HFFc6 (cell line): ENCODE measurements around the gene GHR. TPM values are rescaled to one million over a fixed set of nuclear protein-coding genes. Genes with fewer than 3 reads are reported as not detected.

Experiments used
- DNase-seq: peaks from one replicate; pipeline ENCODE4 v3.0.0-alpha.2; 2018
- H3K27ac Mint-ChIP-seq: 2 replicates; pipeline ENCODE4 v1.8.0; 2020; ENCODE audit warnings: mild to moderate bottlenecking, mixed read lengths
- H3K27me3 Mint-ChIP-seq: 2 replicates; pipeline ENCODE4 v1.8.0; 2021; ENCODE audit warnings: mild to moderate bottlenecking, moderate library complexity, mixed read lengths; ENCODE audit not compliant: insufficient read depth
- H3K36me3 Mint-ChIP-seq: 2 replicates; pipeline ENCODE4 v1.8.0; 2021; ENCODE audit warnings: low read depth, mixed read lengths
- H3K4me1 Mint-ChIP-seq: 2 replicates; pipeline ENCODE4 v1.8.0; 2020; ENCODE audit warnings: low read depth, mixed read lengths
- H3K4me3 Mint-ChIP-seq: 2 replicates; pipeline ENCODE4 v1.8.0; 2020; ENCODE audit warnings: mild to moderate bottlenecking, moderate library complexity, mixed read lengths
- H3K9me3 Mint-ChIP-seq: 2 replicates; pipeline ENCODE4 v1.8.0; 2020; ENCODE audit warnings: mild to moderate bottlenecking, mixed read lengths
- total RNA-seq, 6 experiments: library from RNA; stranded (reverse); fragmentation: NEBNext Ultra II Directional; extraction: Animal tissue kit (Norgen Biotek cat#: 25700); gene quantifications; 2 replicates in 1 of 6; 3 replicates in 5 of 6; pipeline ENCODE4 v1.2.3, GENCODE V29; 2021
- TF ChIP-seq, protein P1 (sequence below): fragments of 200-600 bp; sonication (generic); IDR thresholded peaks from 2 replicates; pipeline ENCODE4 v1.5.0; 2021; ENCODE audit warnings: antibody characterized with exemption, mild to moderate bottlenecking

GHR gene
- total RNA-seq, 6 experiments from 2014 or later = 1.3 to 2.1 (median 1.6) TPM

DNA sequence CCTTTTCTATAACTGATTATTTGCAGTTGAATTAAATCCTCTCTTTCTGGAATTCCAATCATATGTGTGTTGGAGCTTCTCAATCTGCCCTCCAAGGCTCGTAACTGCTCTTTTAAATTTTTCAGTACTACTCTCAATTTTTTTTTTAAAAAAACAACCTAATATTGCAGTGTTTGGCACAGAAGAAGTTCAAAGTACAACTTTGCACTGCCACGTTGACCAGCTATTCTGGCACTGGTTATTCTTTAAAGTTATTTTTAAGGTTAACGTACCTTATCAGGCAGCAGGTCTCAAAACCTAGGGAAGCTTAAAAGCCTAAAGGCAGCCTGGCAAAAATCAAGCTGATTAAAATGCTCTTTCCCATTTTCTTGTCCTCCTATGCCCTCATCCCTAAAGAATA lies 120.5 kb downstream of the GHR start:
- Mint-ChIP-seq H3K27me3 (no peaks in the 10 kb centered on the region), H3K27ac (no peak overlapping the region), H3K4me3 (no peak overlapping the region), H3K9me3 (peaks cover 28% of the 10 kb centered on the region), H3K36me3 (no peaks in the 10 kb centered on the region), H3K4me1 (no peaks in the 10 kb centered on the region)
- TF ChIP-seq, protein P1, sequence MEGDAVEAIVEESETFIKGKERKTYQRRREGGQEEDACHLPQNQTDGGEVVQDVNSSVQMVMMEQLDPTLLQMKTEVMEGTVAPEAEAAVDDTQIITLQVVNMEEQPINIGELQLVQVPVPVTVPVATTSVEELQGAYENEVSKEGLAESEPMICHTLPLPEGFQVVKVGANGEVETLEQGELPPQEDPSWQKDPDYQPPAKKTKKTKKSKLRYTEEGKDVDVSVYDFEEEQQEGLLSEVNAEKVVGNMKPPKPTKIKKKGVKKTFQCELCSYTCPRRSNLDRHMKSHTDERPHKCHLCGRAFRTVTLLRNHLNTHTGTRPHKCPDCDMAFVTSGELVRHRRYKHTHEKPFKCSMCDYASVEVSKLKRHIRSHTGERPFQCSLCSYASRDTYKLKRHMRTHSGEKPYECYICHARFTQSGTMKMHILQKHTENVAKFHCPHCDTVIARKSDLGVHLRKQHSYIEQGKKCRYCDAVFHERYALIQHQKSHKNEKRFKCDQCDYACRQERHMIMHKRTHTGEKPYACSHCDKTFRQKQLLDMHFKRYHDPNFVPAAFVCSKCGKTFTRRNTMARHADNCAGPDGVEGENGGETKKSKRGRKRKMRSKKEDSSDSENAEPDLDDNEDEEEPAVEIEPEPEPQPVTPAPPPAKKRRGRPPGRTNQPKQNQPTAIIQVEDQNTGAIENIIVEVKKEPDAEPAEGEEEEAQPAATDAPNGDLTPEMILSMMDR = no peak
- DNase-seq = no peak

- DNase-seq = no peak
- H3K27me3 Mint-ChIP-seq = no peaks in the 10 kb centered on the region
- no peak overlapping the region for H3K4me3 Mint-ChIP-seq
- TF ChIP-seq, protein P1 = no peak
- peaks cover 33% of the 10 kb centered on the region for H3K9me3 Mint-ChIP-seq
- no peaks in the 10 kb centered on the region; the same call in 1 of the 2 replicates for H3K36me3 Mint-ChIP-seq
- H3K4me1 Mint-ChIP-seq = no peaks in the 10 kb centered on the region
- no peak overlapping the region for H3K27ac Mint-ChIP-seq
These were observed 121.8 kb downstream of the GHR start for GRCh38 chr5:42545038-42545437.

DNA sequence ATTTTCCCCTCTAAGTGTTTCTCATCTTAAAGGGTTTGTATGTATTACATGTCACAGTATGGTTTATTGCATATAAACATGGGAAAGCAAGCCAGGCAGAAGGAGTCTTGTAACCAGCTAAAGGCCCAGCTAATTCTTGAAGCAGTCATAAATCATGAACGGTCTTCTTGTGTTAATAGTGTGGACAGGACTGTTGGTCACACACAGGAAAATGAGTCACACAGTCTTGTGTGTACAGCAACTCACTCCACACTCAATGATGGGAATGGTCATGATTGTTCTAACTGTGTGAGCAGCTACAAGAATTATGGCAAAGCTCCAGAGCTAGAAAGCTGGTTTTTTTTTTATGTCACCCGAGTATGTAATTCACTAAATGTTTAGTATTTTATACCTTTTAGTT lies 123.9 kb downstream of the GHR start:
- no peak overlapping the region for H3K27ac Mint-ChIP-seq
- DNase-seq = no peak
- TF ChIP-seq, protein P1 = no peak

DNA sequence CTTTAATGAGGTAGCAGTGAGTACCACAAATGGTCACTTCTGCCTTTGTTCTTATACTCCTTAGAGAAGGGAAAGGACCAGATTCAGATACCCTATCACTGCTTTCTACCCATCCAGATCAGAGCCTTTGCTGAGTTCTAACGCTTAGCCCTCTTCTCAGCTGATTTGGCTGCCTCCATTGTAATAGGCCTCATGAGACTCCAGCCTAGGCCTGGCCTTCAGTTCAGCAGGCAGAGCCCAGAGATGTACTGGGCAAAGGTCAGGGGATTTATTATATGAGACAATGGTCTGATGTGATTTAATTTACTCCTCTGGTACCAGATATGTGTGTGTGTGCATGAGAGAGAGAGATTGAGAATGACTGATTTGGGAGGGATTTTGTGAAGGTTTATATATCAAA lies 124.7 kb downstream of the GHR start:
- Mint-ChIP-seq H3K4me3 (no peak overlapping the region), H3K9me3 (peaks cover 38% of the 10 kb centered on the region), H3K27ac (no peak overlapping the region), H3K36me3 (no peaks in the 10 kb centered on the region; the same call in 1 of the 2 replicates), H3K27me3 (no peaks in the 10 kb centered on the region), H3K4me1 (no peaks in the 10 kb centered on the region)
- DNase-seq = no peak
- TF ChIP-seq, protein P1 = no peak

More for the DNA sequence above, 123.9 kb downstream of the GHR start:
- Mint-ChIP-seq H3K9me3 (peaks cover 41% of the 10 kb centered on the region), H3K4me3 (no peak overlapping the region), H3K27me3 (no peaks in the 10 kb centered on the region), H3K36me3 (no peaks in the 10 kb centered on the region; the same call in 1 of the 2 replicates), H3K4me1 (no peaks in the 10 kb centered on the region)

DNA sequence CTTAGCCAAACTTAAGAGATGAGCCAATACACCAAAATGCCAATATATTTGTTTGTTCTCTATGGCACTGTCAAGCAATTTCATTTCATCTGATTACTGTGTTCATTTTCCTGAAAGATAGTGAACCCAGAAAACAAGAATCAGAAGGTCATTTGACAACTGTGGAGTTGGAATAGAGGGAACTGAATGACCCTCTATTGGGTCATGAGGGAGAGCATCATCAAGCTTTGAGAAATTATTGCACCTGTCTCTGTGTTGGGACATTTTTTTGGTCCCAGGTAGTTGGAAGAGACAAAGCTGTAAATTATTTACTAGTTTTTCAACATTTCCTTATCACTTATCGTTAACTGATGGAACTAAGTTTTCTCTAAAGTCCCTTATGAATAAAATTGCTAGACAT lies 129.4 kb downstream of the GHR start:
- no peaks in the 10 kb centered on the region for H3K27me3 Mint-ChIP-seq
- H3K4me3 Mint-ChIP-seq = no peak overlapping the region
- no peak for DNase-seq
- no peaks in the 10 kb centered on the region for H3K4me1 Mint-ChIP-seq
- TF ChIP-seq, protein P1 = no peak
- no peaks in the 10 kb centered on the region; the same call in 1 of the 2 replicates for H3K36me3 Mint-ChIP-seq
- H3K9me3 Mint-ChIP-seq = peaks cover 21% of the 10 kb centered on the region
- H3K27ac Mint-ChIP-seq = no peak overlapping the region

GRCh38 chr5:42553461-42553860 lies 130.2 kb downstream of the GHR start:
- no peaks in the 10 kb centered on the region for H3K27me3 Mint-ChIP-seq
- no peak for DNase-seq
- peaks cover 20% of the 10 kb centered on the region for H3K9me3 Mint-ChIP-seq
- H3K4me1 Mint-ChIP-seq = no peaks in the 10 kb centered on the region
- no peak overlapping the region for H3K27ac Mint-ChIP-seq
- no peaks in the 10 kb centered on the region; the same call in 1 of the 2 replicates for H3K36me3 Mint-ChIP-seq
- no peak overlapping the region for H3K4me3 Mint-ChIP-seq
- TF ChIP-seq, protein P1 = no peak
